Measurements from ENCODE around the gene NID1. TPM values are rescaled to one million over a fixed set of nuclear protein-coding genes. Genes with fewer than 3 reads are reported as not detected.

NID1 gene
- total and polyA plus RNA-seq, 4 donors, result 15.4 to 151 (median 45.1) TPM

GRCh38 chr1:236057546-236057945 lies 7.3 kb downstream of the NID1 start:
- Histone ChIP-seq H3K9me3 (ENCODE audit: control insufficient read depth in 4 of 4, insufficient read depth in 3 of 4, low read length in 3 of 4) (no peaks in the 10 kb centered on the region), H3K36me3 (ENCODE audit: control insufficient read depth in 4 of 4, insufficient read depth in 4 of 4, low read length in 4 of 4) (peaks cover 0 to 8% (median 2%) of the 10 kb centered on the region in 4 donors), H3K9ac (ENCODE audit: insufficient read depth in 1 of 2, low read length in 2 of 2) (peak overlapping the region in 1 of 2 donors; percentile 34), H3K27me3 (ENCODE audit: control insufficient read depth in 3 of 3, insufficient read depth in 3 of 3, low read length in 2 of 3) (no peaks in the 10 kb centered on the region), H3K27ac (ENCODE audit: low read depth in 1 of 2, low read length in 1 of 2) (peak overlapping the region in 1 of 2 donors; percentile 47), H3K4me1 (ENCODE audit: control insufficient read depth in 5 of 5, insufficient read depth in 5 of 5, low read length in 5 of 5) (peaks cover 0 to 39% (median 22%) of the 10 kb centered on the region in 5 donors), H3K4me3 (no peak overlapping the region)
- DNase-seq (no peak), ATAC-seq (ENCODE audit: insufficient read depth, low FRiP score) (no peak)
- WGBS, 2 donors, result 93 to 99% methylated on average over 5 of the region's 5 CpGs
- no peak for TF ChIP-seq CTCF (IDR thresholded peaks at IDR 0.05; ENCODE audit: control extremely low read depth, extremely low read depth)

- 34 to 45% methylated on average over 12 of the region's 12 CpGs for WGBS, 2 donors
- Histone ChIP-seq H3K27ac (ENCODE audit: low read depth in 1 of 2, low read length in 1 of 2) (no peak overlapping the region), H3K4me3 (no peak overlapping the region), H3K27me3 (ENCODE audit: control insufficient read depth in 3 of 3, insufficient read depth in 3 of 3, low read length in 2 of 3) (no peaks in the 10 kb centered on the region), H3K9ac (ENCODE audit: insufficient read depth in 1 of 2, low read length in 2 of 2) (no peak overlapping the region), H3K9me3 (ENCODE audit: control insufficient read depth in 4 of 4, insufficient read depth in 3 of 4, low read length in 3 of 4) (no peaks in the 10 kb centered on the region), H3K4me1 (ENCODE audit: control insufficient read depth in 5 of 5, insufficient read depth in 5 of 5, low read length in 5 of 5) (peaks cover 2 to 30% (median 17%) of the 10 kb centered on the region in 5 donors), H3K36me3 (ENCODE audit: control insufficient read depth in 4 of 4, insufficient read depth in 4 of 4, low read length in 4 of 4) (peaks cover 3 to 10% (median 4%) of the 10 kb centered on the region in 4 donors)
- ATAC-seq (ENCODE audit: insufficient read depth, low FRiP score), result no peak
- no peak for DNase-seq
- no peak for TF ChIP-seq CTCF (IDR thresholded peaks at IDR 0.05; ENCODE audit: control extremely low read depth, extremely low read depth)
These were observed 12.5 kb downstream of the NID1 start for GRCh38 chr1:236052232-236052993.

GRCh38 chr1:236051242-236051791 lies 13.6 kb downstream of the NID1 start:
- H3K36me3 ChIP-seq (ENCODE audit: control insufficient read depth in 4 of 4, insufficient read depth in 4 of 4, low read length in 4 of 4), result peaks cover 6 to 9% (median 7%) of the 10 kb centered on the region in 4 donors
- H3K4me3 ChIP-seq, result no peak overlapping the region
- DNase-seq (peak; percentile 58 to 83 (median 74)), ATAC-seq (ENCODE audit: insufficient read depth, low FRiP score) (no peak)
- peaks cover 2 to 37% (median 13%) of the 10 kb centered on the region in 5 donors for H3K4me1 ChIP-seq (ENCODE audit: control insufficient read depth in 5 of 5, insufficient read depth in 5 of 5, low read length in 5 of 5)
- H3K9ac ChIP-seq (ENCODE audit: insufficient read depth in 1 of 2, low read length in 2 of 2), result no peak overlapping the region
- TF ChIP-seq CTCF (IDR thresholded peaks at IDR 0.05; ENCODE audit: control extremely low read depth, extremely low read depth), result no peak
- WGBS, 2 donors, result 54 to 78% methylated on average over 9 of the region's 9 CpGs
- H3K27ac ChIP-seq (ENCODE audit: low read depth in 1 of 2, low read length in 1 of 2), result no peak overlapping the region
- H3K9me3 ChIP-seq (ENCODE audit: control insufficient read depth in 4 of 4, insufficient read depth in 3 of 4, low read length in 3 of 4), result no peaks in the 10 kb centered on the region
- no peaks in the 10 kb centered on the region for H3K27me3 ChIP-seq (ENCODE audit: control insufficient read depth in 3 of 3, insufficient read depth in 3 of 3, low read length in 2 of 3)

Measured in lung (tissue), 12 donors.